ENCODE measurements around the gene ARL4A. TPM values are rescaled to one million over a fixed set of nuclear protein-coding genes. Genes with fewer than 3 reads are reported as not detected.

ARL4A gene
- total and polyA plus RNA-seq, 2 of the 13 experiments (the other 11 are each of a cell fraction or from before 2014, with no cell fraction given): 10.8 to 25.6 TPM

DNA sequence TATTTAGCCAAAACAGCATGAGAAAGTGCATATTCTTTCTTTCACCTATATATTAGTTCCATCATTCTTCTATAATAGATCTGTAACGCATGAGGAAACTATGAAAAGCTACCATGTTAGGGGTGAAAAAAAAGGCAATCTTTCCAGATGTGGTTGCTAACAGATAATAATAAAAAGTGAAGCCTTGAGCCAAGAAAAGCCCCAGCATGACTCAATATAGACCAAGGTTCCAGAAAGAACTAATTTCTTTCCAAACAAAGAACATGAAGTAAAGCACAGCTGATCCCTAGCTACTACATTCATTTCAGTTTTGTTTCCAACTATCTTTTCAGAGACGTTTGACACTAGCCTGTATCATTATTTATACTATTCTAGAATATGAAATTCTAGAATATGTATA lies 16.4 kb downstream of the ARL4A start (continued):
- TF ChIP-seq GATAD2A (CRISPR knock-in tag; IDR thresholded peaks at IDR 0.05) (no peak), RFX5 (IDR thresholded peaks at IDR 0.05; ENCODE audit: low read depth, low read length) (no peak), KDM1A (CRISPR knock-in tag; IDR thresholded peaks at IDR 0.05) (no peak), CHCHD3 (CRISPR knock-in tag; IDR thresholded peaks at IDR 0.05) (no peak), KDM5A (IDR thresholded peaks at IDR 0.05; ENCODE audit: borderline replicate concordance, low read length) (no peak), PAF1 (CRISPR knock-in tag; IDR thresholded peaks at IDR 0.05) (no peak), ZMAT3 (CRISPR knock-in tag; conservative IDR thresholded peaks at IDR 0.05) (no peak)

- no TSS peak for BruUV-seq (replicated peaks)
- Histone ChIP-seq H3K36me3 (replicated peaks in 1 of 2; ENCODE audit: control insufficient read depth in 1 of 2, insufficient read depth in 2 of 2, low read length in 2 of 2) (no peaks in the 10 kb centered on the region), H3K4me3 (replicated peaks in 1 of 3; ENCODE audit: insufficient read depth in 1 of 3, low read depth in 2 of 3, low read length in 3 of 3) (no peak overlapping the region), H3K4me2 (ENCODE audit: low read depth, low read length) (no peak overlapping the region), H3K27ac (ENCODE audit: extremely low read length, insufficient read depth, low read length) (no peak overlapping the region), H3K4me1 (ENCODE audit: insufficient read depth, low read length) (no peaks in the 10 kb centered on the region), H3K9ac (ENCODE audit: insufficient read depth, low read depth, low read length) (no peak overlapping the region), H3K27me3 (ENCODE audit: control insufficient read depth in 1 of 2, insufficient read depth in 2 of 2, low read length in 2 of 2) (no peaks in the 10 kb centered on the region; a peak in 1 of 5 replicates), H4K20me1 (ENCODE audit: insufficient read depth, low read length) (no peaks in the 10 kb centered on the region), H3K9me3 (ENCODE audit: low read length) (peaks cover 6% of the 10 kb centered on the region; the same call in 1 of the 2 replicates), H3K79me2 (ENCODE audit: insufficient read depth, low read length) (no peaks in the 10 kb centered on the region), H2AFZ (ENCODE audit: low read length) (no peak overlapping the region)
- ATAC-seq (no peak), FAIRE-seq (no peak), DNase-seq (ENCODE audit: low spot score) (no peak)
- intact Hi-C loops (cut with micrococcal nuclease; ENCODE audit: unreplicated experiment): no loop called here
- in situ Hi-C loops (cut with HindIII; ENCODE audit: extremely low pct_ligation_motif_present, low pct_unique_long_range_greater_than_20kb): no loop called here
- POLR2A ChIA-PET: no interaction called here
- CTCF ChIA-PET (ENCODE audit: low intra/inter-chr PET ratio, low total read pairs): no interaction called here
- WGBS (ENCODE audit: low lambda C conversion rate): 88% methylated on average over 4 of the region's 4 CpGs
- no peak for TF ChIP-seq LCORL (IDR thresholded peaks at IDR 0.05)
- no peak for TF ChIP-seq LCORL (CRISPR knock-in tag; IDR thresholded peaks at IDR 0.05)
- TF ChIP-seq, protein P1, sequence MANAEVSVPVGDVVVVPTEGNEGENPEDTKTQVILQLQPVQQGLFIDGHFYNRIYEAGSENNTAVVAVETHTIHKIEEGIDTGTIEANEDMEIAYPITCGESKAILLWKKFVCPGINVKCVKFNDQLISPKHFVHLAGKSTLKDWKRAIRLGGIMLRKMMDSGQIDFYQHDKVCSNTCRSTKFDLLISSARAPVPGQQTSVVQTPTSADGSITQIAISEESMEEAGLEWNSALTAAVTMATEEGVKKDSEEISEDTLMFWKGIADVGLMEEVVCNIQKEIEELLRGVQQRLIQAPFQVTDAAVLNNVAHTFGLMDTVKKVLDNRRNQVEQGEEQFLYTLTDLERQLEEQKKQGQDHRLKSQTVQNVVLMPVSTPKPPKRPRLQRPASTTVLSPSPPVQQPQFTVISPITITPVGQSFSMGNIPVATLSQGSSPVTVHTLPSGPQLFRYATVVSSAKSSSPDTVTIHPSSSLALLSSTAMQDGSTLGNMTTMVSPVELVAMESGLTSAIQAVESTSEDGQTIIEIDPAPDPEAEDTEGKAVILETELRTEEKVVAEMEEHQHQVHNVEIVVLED (CRISPR knock-in tag; IDR thresholded peaks at IDR 0.05; ENCODE audit: borderline replicate concordance): no peak
- no peak for TF ChIP-seq ZNF543 (CRISPR knock-in tag; IDR thresholded peaks at IDR 0.05)
- TF ChIP-seq UBTF (CRISPR knock-in tag; IDR thresholded peaks at IDR 0.05): no peak
- no peak for TF ChIP-seq CEBPZ (IDR thresholded peaks at IDR 0.05; ENCODE audit: low read length)
- TF ChIP-seq KLF13 (CRISPR knock-in tag; IDR thresholded peaks at IDR 0.05): no peak
- no peak for TF ChIP-seq ZNF703 (CRISPR knock-in tag; IDR thresholded peaks at IDR 0.05; ENCODE audit: borderline replicate concordance)
- TF ChIP-seq, protein P2, sequence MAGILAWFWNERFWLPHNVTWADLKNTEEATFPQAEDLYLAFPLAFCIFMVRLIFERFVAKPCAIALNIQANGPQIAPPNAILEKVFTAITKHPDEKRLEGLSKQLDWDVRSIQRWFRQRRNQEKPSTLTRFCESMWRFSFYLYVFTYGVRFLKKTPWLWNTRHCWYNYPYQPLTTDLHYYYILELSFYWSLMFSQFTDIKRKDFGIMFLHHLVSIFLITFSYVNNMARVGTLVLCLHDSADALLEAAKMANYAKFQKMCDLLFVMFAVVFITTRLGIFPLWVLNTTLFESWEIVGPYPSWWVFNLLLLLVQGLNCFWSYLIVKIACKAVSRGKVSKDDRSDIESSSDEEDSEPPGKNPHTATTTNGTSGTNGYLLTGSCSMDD (CRISPR knock-in tag; IDR thresholded peaks at IDR 0.05): no peak
Observed at GRCh38 chr7:12705878-12706277, 18.4 kb downstream of the ARL4A start.

Data from HepG2 (cell line).